Panc1 (cell line): Measurements from ENCODE around the gene GRID1. TPM values are rescaled to one million over a fixed set of nuclear protein-coding genes. Genes with fewer than 3 reads are reported as not detected.

Experiments
- ATAC-seq: fragments of 200-7000 bp; cut with Tn5 transposase; 2 replicates; pipeline ENCODE4 v1.9.1; 2020; ENCODE audit warnings: mild to moderate bottlenecking, moderate library complexity
- BruUV-seq: library from RNA; stranded (reverse); fragments of 400-500 nt; replicated peaks from 2 replicates; lab custom pipeline; 2021; lab: Mats Ljungman, UMichigan
- CTCF ChIA-PET: fragments of 300-600 bp; sonication (Branson Sonifier 250); formaldehyde crosslinking; loops from one replicate; lab custom pipeline; 2022; ENCODE audit warnings: antibody characterized with exemption; lab: Charles Lee
- POLR2A ChIA-PET: fragments of 300-600 bp; sonication (Branson Sonifier 250); formaldehyde crosslinking; loops from one replicate; lab custom pipeline; 2022; ENCODE audit warnings: antibody characterized with exemption; lab: Charles Lee
- DNase-seq: peaks from one replicate; pipeline ENCODE4 v3.0.0-alpha.2; 2010; ENCODE audit warnings: low read depth, low spot score
- H3K27ac ChIP-seq: 2 replicates; pipeline ENCODE4 v1.5.1; 2011; ENCODE audit warnings: mild to moderate bottlenecking, low read length, inconsistent platforms
- H3K27me3 ChIP-seq: fragments of 200-500 bp; sonication (Bioruptor generic); 2 replicates; pipeline ENCODE4 v1.6.0; 2014; ENCODE audit warnings: low read length, inconsistent platforms; ENCODE audit not compliant: control insufficient read depth, insufficient read depth
- H3K36me3 ChIP-seq: fragments of 200-500 bp; sonication (Bioruptor generic); 2 replicates; pipeline ENCODE4 v1.5.1; 2014; ENCODE audit warnings: inconsistent platforms, mild to moderate bottlenecking, low read length, moderate library complexity; ENCODE audit not compliant: control insufficient read depth, insufficient read depth
- H3K4me1 ChIP-seq: 2 replicates; pipeline ENCODE4 v1.5.1; 2011; ENCODE audit warnings: inconsistent platforms, mild to moderate bottlenecking, low read length, moderate library complexity; ENCODE audit not compliant: control insufficient read depth, insufficient read depth
- H3K4me3 ChIP-seq, 2 experiments: 2 replicates each; pipeline ENCODE4 v1.5.1; 2011 to 2012; ENCODE audit warnings: low read depth in 2 of 2, low read length in 2 of 2, mild to moderate bottlenecking in 2 of 2, inconsistent platforms in 1 of 2, moderate library complexity in 1 of 2
- H3K9me3 ChIP-seq: fragments of 200-500 bp; sonication (Bioruptor generic); 2 replicates; pipeline ENCODE4 v1.5.1; 2014; ENCODE audit warnings: low read depth, mild to moderate bottlenecking, inconsistent platforms, low read length, moderate library complexity; ENCODE audit not compliant: control insufficient read depth, insufficient read depth
- POLR2AphosphoS5 ChIP-seq: IDR thresholded peaks from 2 replicates; pipeline ENCODE4 v1.6.1; 2012; ENCODE audit warnings: mild to moderate bottlenecking, low read depth, low read length, moderate library complexity
- SIN3A ChIP-seq: IDR thresholded peaks from 2 replicates; pipeline ENCODE4 v1.6.1; 2012; ENCODE audit warnings: low read depth, mild to moderate bottlenecking, low read length, moderate library complexity, borderline replicate concordance; ENCODE audit not compliant: insufficient read depth
- TCF7L2 ChIP-seq: IDR thresholded peaks from 2 replicates; pipeline ENCODE4 v1.6.1; 2011; ENCODE audit warnings: mild to moderate bottlenecking, low read depth, low read length, inconsistent platforms
- in situ Hi-C: cut with HindIII; loops from 2 replicates; pipeline ENCODE4 v1.10.0; 2016; ENCODE audit warnings: low sequenced_read_pairs, low pct_unique_long_range_greater_than_20kb
- intact Hi-C: fragments of 100-400 bp; cut with micrococcal nuclease; formaldehyde crosslinking; loops from one replicate; pipeline ENCODE4 v1.10.0; 2022; ENCODE audit not compliant: unreplicated experiment
- total RNA-seq: library from RNA; stranded (reverse); gene quantifications from one replicate; pipeline ENCODE4 v1.2.1, GENCODE V29; 2021; ENCODE audit not compliant: unreplicated experiment
- TF ChIP-seq, protein P1 (sequence below): fragments of 450-650 bp; IDR thresholded peaks from 2 replicates; pipeline ENCODE4 v1.5.1; 2017; ENCODE audit warnings: mild to moderate bottlenecking
- TF ChIP-seq, protein P2 (sequence below), 2 experiments: IDR thresholded peaks; 2 replicates each; pipeline ENCODE4 v1.6.1; 2011 to 2012; ENCODE audit warnings: low read depth in 2 of 2, control low read depth in 1 of 2, low read length in 1 of 2, mild to moderate bottlenecking in 1 of 2, moderate library complexity in 1 of 2; ENCODE audit not compliant: insufficient read depth in 1 of 2

GRID1 gene
- total RNA-seq, 1 experiment from 2014 or later = 2.3 TPM

GRCh38 chr10:86024281-86025041, 342.1 kb downstream of the GRID1 start:
- ATAC-seq (no peak), DNase-seq (no peak)
- no peaks in the 10 kb centered on the region for H3K27me3 ChIP-seq
- CTCF ChIA-PET = no interaction called here
- no peak overlapping the region for H3K27ac ChIP-seq
- intact Hi-C loops = no loop called here
- H3K9me3 ChIP-seq = no peaks in the 10 kb centered on the region
- TF ChIP-seq, protein P1, sequence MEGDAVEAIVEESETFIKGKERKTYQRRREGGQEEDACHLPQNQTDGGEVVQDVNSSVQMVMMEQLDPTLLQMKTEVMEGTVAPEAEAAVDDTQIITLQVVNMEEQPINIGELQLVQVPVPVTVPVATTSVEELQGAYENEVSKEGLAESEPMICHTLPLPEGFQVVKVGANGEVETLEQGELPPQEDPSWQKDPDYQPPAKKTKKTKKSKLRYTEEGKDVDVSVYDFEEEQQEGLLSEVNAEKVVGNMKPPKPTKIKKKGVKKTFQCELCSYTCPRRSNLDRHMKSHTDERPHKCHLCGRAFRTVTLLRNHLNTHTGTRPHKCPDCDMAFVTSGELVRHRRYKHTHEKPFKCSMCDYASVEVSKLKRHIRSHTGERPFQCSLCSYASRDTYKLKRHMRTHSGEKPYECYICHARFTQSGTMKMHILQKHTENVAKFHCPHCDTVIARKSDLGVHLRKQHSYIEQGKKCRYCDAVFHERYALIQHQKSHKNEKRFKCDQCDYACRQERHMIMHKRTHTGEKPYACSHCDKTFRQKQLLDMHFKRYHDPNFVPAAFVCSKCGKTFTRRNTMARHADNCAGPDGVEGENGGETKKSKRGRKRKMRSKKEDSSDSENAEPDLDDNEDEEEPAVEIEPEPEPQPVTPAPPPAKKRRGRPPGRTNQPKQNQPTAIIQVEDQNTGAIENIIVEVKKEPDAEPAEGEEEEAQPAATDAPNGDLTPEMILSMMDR = no peak
- TF ChIP-seq SIN3A = no peak
- TF ChIP-seq, protein P2, sequence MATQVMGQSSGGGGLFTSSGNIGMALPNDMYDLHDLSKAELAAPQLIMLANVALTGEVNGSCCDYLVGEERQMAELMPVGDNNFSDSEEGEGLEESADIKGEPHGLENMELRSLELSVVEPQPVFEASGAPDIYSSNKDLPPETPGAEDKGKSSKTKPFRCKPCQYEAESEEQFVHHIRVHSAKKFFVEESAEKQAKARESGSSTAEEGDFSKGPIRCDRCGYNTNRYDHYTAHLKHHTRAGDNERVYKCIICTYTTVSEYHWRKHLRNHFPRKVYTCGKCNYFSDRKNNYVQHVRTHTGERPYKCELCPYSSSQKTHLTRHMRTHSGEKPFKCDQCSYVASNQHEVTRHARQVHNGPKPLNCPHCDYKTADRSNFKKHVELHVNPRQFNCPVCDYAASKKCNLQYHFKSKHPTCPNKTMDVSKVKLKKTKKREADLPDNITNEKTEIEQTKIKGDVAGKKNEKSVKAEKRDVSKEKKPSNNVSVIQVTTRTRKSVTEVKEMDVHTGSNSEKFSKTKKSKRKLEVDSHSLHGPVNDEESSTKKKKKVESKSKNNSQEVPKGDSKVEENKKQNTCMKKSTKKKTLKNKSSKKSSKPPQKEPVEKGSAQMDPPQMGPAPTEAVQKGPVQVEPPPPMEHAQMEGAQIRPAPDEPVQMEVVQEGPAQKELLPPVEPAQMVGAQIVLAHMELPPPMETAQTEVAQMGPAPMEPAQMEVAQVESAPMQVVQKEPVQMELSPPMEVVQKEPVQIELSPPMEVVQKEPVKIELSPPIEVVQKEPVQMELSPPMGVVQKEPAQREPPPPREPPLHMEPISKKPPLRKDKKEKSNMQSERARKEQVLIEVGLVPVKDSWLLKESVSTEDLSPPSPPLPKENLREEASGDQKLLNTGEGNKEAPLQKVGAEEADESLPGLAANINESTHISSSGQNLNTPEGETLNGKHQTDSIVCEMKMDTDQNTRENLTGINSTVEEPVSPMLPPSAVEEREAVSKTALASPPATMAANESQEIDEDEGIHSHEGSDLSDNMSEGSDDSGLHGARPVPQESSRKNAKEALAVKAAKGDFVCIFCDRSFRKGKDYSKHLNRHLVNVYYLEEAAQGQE (IDR thresholded peaks at IDR 0.05; ENCODE audit: insufficient read depth in 1 of 2, low read depth in 2 of 2, low read length in 1 of 2) = no peak
- in situ Hi-C loops = no loop called here
- no peak overlapping the region for H3K4me3 ChIP-seq
- POLR2A ChIA-PET = no interaction called here
- H3K4me1 ChIP-seq = no peaks in the 10 kb centered on the region
- no TSS peak for BruUV-seq
- no peaks in the 10 kb centered on the region for H3K36me3 ChIP-seq

- Histone ChIP-seq H3K27me3 (no peaks in the 10 kb centered on the region), H3K36me3 (no peaks in the 10 kb centered on the region), H3K27ac (no peak overlapping the region), H3K4me3 (no peak overlapping the region), H3K4me1 (no peaks in the 10 kb centered on the region), H3K9me3 (no peaks in the 10 kb centered on the region)
- CTCF ChIA-PET = no interaction called here
- ATAC-seq (no peak), DNase-seq (no peak)
- intact Hi-C loops = no loop called here
- in situ Hi-C loops = no loop called here
- TF ChIP-seq, protein P1 = no peak
- TF ChIP-seq, protein P2 (IDR thresholded peaks at IDR 0.05; ENCODE audit: insufficient read depth in 1 of 2, low read depth in 2 of 2, low read length in 1 of 2) = no peak
- TF ChIP-seq POLR2AphosphoS5 = no peak
- TF ChIP-seq SIN3A = no peak
- no peak for TF ChIP-seq TCF7L2
- POLR2A ChIA-PET = no interaction called here
- no TSS peak for BruUV-seq
Observed at GRCh38 chr10:86023931-86024280, 342.7 kb downstream of the GRID1 start.
